Pancreas (tissue), 10 donors: ENCODE data around the gene AHRR. TPM values are rescaled to one million over a fixed set of nuclear protein-coding genes. Genes with fewer than 3 reads are reported as not detected.

Source experiments
- ATAC-seq, 4 donors: fragments of 200-7000 bp; cut with Tn5 transposase; one replicate each; pipeline versions ENCODE4 v1.8.0 to v1.9.1; 2020; ENCODE audit warnings: mild to moderate bottlenecking in 4 of 4, moderate library complexity in 4 of 4
- DNase-seq, 6 donors: peaks; one replicate each; pipeline ENCODE4 v3.0.0-alpha.2; 2020
- FAIRE-seq: peaks from 2 replicates; lab custom pipeline; 2012; peaks lifted over from hg19 to GRCh38; lab: Jason Lieb, UNC
- H3K27ac ChIP-seq, 4 donors: fragments of 200-600 bp; sonication (generic); 1 replicate in 3 of 4; 2 replicates in 1 of 4; pipeline versions ENCODE4 v1.5.0 to v1.8.0; 2020
- H3K27me3 ChIP-seq, 4 donors: fragments of 200-600 bp; one replicate each; pipeline ENCODE4 v1.8.0; 2021
- H3K36me3 ChIP-seq, 3 donors: fragments of 200-600 bp; sonication (generic) in 1 of 3; one replicate each; pipeline versions ENCODE4 v1.5.0 to v1.8.0; 2020 to 2021
- H3K4me1 ChIP-seq, 3 donors: fragments of 200-600 bp; one replicate each; pipeline ENCODE4 v1.8.0; 2021
- H3K4me3 ChIP-seq, 4 donors: fragments of 200-600 bp; sonication (generic) in 2 of 4; one replicate each; pipeline versions ENCODE4 v1.5.0 to v1.8.0; 2020 to 2021
- H3K9me3 ChIP-seq, 4 donors: fragments of 200-600 bp; one replicate each; pipeline ENCODE4 v1.8.0; 2021
- CTCF ChIP-seq, 4 donors: fragments of 200-600 bp; sonication (generic) in 3 of 4; IDR thresholded peaks; one replicate each; pipeline versions ENCODE4 v1.5.0 to v1.8.0; 2021; ENCODE audit warnings: antibody characterized with exemption in 4 of 4
- WGBS, 2 donors: extraction: QIAGEN DNeasy Blood & Tissue Kit; methylation state at CpG; one replicate each; pipeline ENCODE4 v1.1.7; 2013; 5-methylcytosine and 5-hydroxymethylcytosine counted together
- intact Hi-C, 3 donors: fragments of 100-400 bp; cut with DNase I; formaldehyde crosslinking; loops; one replicate each; pipeline versions ENCODE4 v1.11.1 to v1.14.2; 2022
- polyA plus RNA-seq, 2 donors: library from polyadenylated mRNA; stranded (reverse); fragments of 200-250 nt; gene quantifications; one replicate each; pipeline ENCODE4 v1.2.3, GENCODE V29; 2013
- total RNA-seq, 6 donors: library from RNA; stranded (reverse); fragmentation: NEBNext Ultra II Directional in 4 of 6; extraction: Animal tissue kit (Norgen Biotek cat#: 25700) in 4 of 6; gene quantifications; one replicate each; pipeline versions ENCODE4 v1.2.1 to v1.2.4, GENCODE V29; 2021 to 2023
- donor health status: healthy with polysubstance abuse.
- donor health status: DM: no; HTN: no; CAD: no; lungs with moderate emphysema.
- donor health status: DM: no; HTN: no; CAD: no.
- donor health status: control.
- donor health status: control.
- donor health status: Bipolar disorder and iron deficiency.
- donor health status: DM: yes; HTN: yes; CAD: no.
- donor health status: DM: no; HTN: no; CAD: no.
- donor health status: DM: no; HTN: no; CAD: no.
- donor health status: DM: yes; HTN: yes; CAD: no.

AHRR gene
- total and polyA plus RNA-seq, 8 donors, result 0.34 to 1.7 (median 0.69) TPM

GRCh38 chr5:329768-330167 lies 8.3 kb downstream of the AHRR start:
- no peaks in the 10 kb centered on the region for H3K27me3 ChIP-seq
- no peak overlapping the region for H3K27ac ChIP-seq
- intact Hi-C loops, result no loop called here
- WGBS, 2 donors, result 89 to 90% methylated on average over 1 of the region's 1 CpG
- ATAC-seq (no peak), DNase-seq (no peak), FAIRE-seq (no peak)
- no peaks in the 10 kb centered on the region for H3K9me3 ChIP-seq
- no peaks in the 10 kb centered on the region for H3K36me3 ChIP-seq
- no peak for TF ChIP-seq CTCF (IDR thresholded peaks at IDR 0.05)
- H3K4me1 ChIP-seq, result no peaks in the 10 kb centered on the region
- H3K4me3 ChIP-seq, result no peak overlapping the region

GRCh38 chr5:332843-333242 lies 11.3 kb downstream of the AHRR start:
- Histone ChIP-seq H3K27me3 (no peaks in the 10 kb centered on the region), H3K9me3 (no peaks in the 10 kb centered on the region), H3K4me1 (no peaks in the 10 kb centered on the region), H3K36me3 (no peaks in the 10 kb centered on the region), H3K27ac (no peak overlapping the region), H3K4me3 (no peak overlapping the region)
- no peak for ATAC-seq
- no peak for FAIRE-seq
- TF ChIP-seq CTCF (IDR thresholded peaks at IDR 0.05), result no peak
- no peak for DNase-seq
- intact Hi-C loops, result no loop called here
- 72 to 84% methylated on average over 5 of the region's 5 CpGs for WGBS, 2 donors

GRCh38 chr5:333945-334344 lies 12.4 kb downstream of the AHRR start:
- Histone ChIP-seq H3K4me1 (no peaks in the 10 kb centered on the region), H3K27me3 (no peaks in the 10 kb centered on the region), H3K36me3 (no peaks in the 10 kb centered on the region), H3K9me3 (no peaks in the 10 kb centered on the region), H3K4me3 (no peak overlapping the region), H3K27ac (no peak overlapping the region)
- DNase-seq, result no peak
- 78 to 84% methylated on average over 2 of the region's 2 CpGs for WGBS, 2 donors
- no peak for FAIRE-seq
- ATAC-seq, result no peak
- no peak for TF ChIP-seq CTCF (IDR thresholded peaks at IDR 0.05)
- intact Hi-C loops, result no loop called here

- no peak for TF ChIP-seq CTCF (IDR thresholded peaks at IDR 0.05)
- no peaks in the 10 kb centered on the region for H3K27me3 ChIP-seq
- no peaks in the 10 kb centered on the region for H3K4me1 ChIP-seq
- no peaks in the 10 kb centered on the region for H3K36me3 ChIP-seq
- no peak for ATAC-seq
- H3K27ac ChIP-seq, result no peak overlapping the region
- no peaks in the 10 kb centered on the region for H3K9me3 ChIP-seq
- intact Hi-C loops, result no loop called here
- WGBS, 2 donors, result 60 to 64% methylated on average over 5 of the region's 5 CpGs
- FAIRE-seq, result no peak
- peak in 1 of 6 donors; percentile 63 for DNase-seq
- H3K4me3 ChIP-seq, result no peak overlapping the region
These were observed 13.6 kb downstream of the AHRR start for GRCh38 chr5:334903-335739.

GRCh38 chr5:335740-336038 lies 14.2 kb downstream of the AHRR start:
- no peak for DNase-seq
- Histone ChIP-seq H3K4me1 (no peaks in the 10 kb centered on the region), H3K27ac (no peak overlapping the region), H3K27me3 (no peaks in the 10 kb centered on the region), H3K4me3 (no peak overlapping the region), H3K36me3 (no peaks in the 10 kb centered on the region), H3K9me3 (no peaks in the 10 kb centered on the region)
- 90% methylated on average over 3 of the region's 3 CpGs for WGBS, 2 donors
- ATAC-seq, result no peak
- FAIRE-seq, result no peak
- intact Hi-C loops, result no loop called here
- no peak for TF ChIP-seq CTCF (IDR thresholded peaks at IDR 0.05)
